PFSK-1 (cell line): ENCODE data around the gene ELK3.

Experiments
- POLR2AphosphoS5 ChIP-seq: IDR thresholded peaks from 2 replicates; pipeline ENCODE4 v1.6.1; 2012; ENCODE audit warnings: low read depth, mild to moderate bottlenecking, control low read depth, low read length, moderate library complexity
- REST ChIP-seq, 2 experiments: IDR thresholded peaks; 2 replicates each; pipeline versions ENCODE4 v1.6.1 to v1.8.0; 2011 to 2012; ENCODE audit warnings: low read depth in 2 of 2, low read length in 2 of 2, control low read depth in 1 of 2, inconsistent platforms in 1 of 2, mild to moderate bottlenecking in 1 of 2, moderate library complexity in 1 of 2; ENCODE audit not compliant: insufficient read depth in 1 of 2
- SIN3A ChIP-seq: IDR thresholded peaks from 2 replicates; pipeline ENCODE4 v1.6.1; 2012; ENCODE audit warnings: mild to moderate bottlenecking, low read length, moderate library complexity, borderline replicate concordance; ENCODE audit not compliant: insufficient read depth
- TAF1 ChIP-seq: IDR thresholded peaks from 2 replicates; pipeline ENCODE4 v1.6.1; 2012; ENCODE audit warnings: low read length, control low read depth, borderline replicate concordance; ENCODE audit not compliant: insufficient read depth

GRCh38 chr12:96236221-96236822 is 42.1 kb downstream of the ELK3 start:
- TF ChIP-seq POLR2AphosphoS5 (no peak), REST (IDR thresholded peaks at IDR 0.05; ENCODE audit: insufficient read depth in 1 of 2, low read depth in 2 of 2, low read length in 2 of 2) (no peak), SIN3A (no peak), TAF1 (no peak)
